SK-N-SH (cell line): ENCODE results near the gene ARMC3. TPM values are rescaled to one million over a fixed set of nuclear protein-coding genes. Genes with fewer than 3 reads are reported as not detected.
"Not testable (repeated sequence)": the region's sequence is repeated elsewhere in the genome, so short reads cannot be mapped to it uniquely, and the experiment has no call there.

Source experiments
- CTCF ChIA-PET: fragments of 300-600, 350-600 bp; formaldehyde crosslinking; extraction: SDS; loops from one replicate; lab custom pipeline; 2021; lab: Yijun Ruan, JAX
- POLR2A ChIA-PET: fragments of 350-600 bp; sonication (Branson Sonifier 250); formaldehyde crosslinking; extraction: SDS; loops from one replicate; lab custom pipeline; 2020; ENCODE audit warnings: antibody characterized with exemption, inconsistent platforms; lab: Yijun Ruan, JAX
- DNase-seq: peaks from one replicate; pipeline ENCODE4 v3.0.0; 2012
- H2AFZ ChIP-seq: fragments of 200-600 bp; sonication (generic); 2 replicates; pipeline ENCODE4 v1.8.1; 2016; ENCODE audit warnings: antibody characterized with exemption, mild to moderate bottlenecking, low read depth
- H3F3A ChIP-seq: fragments of 200-600 bp; sonication (generic); replicated peaks from 2 replicates; pipeline ENCODE3; 2016; ENCODE audit warnings: antibody characterized with exemption, mild to moderate bottlenecking; ENCODE audit not compliant: insufficient read depth
- H3K27ac ChIP-seq, 2 experiments: fragments of 200-500 bp in 1 of 2; fragments of 200-600 bp in 1 of 2; sonication (Bioruptor generic) in 1 of 2; sonication (generic), shearing (Covaris generic) in 1 of 2; 2 replicates each; pipeline versions ENCODE4 v1.5.1 to v1.6.1; 2014 to 2016; ENCODE audit warnings: low read depth in 2 of 2, inconsistent platforms in 1 of 2, low read length in 1 of 2, mild to moderate bottlenecking in 1 of 2, mixed read lengths in 1 of 2
- H3K27me3 ChIP-seq: fragments of 200-600 bp; sonication (generic), shearing (Covaris generic); 2 replicates; pipeline ENCODE4 v1.6.1; 2016; ENCODE audit warnings: mixed run types; ENCODE audit not compliant: insufficient read depth
- H3K36me3 ChIP-seq, 2 experiments: fragments of 200-500 bp in 1 of 2; fragments of 200-600 bp in 1 of 2; sonication (Bioruptor generic) in 1 of 2; sonication (generic) in 1 of 2; replicated peaks in 1 of 2; 2 replicates each; pipeline versions ENCODE3 to v1.5.1; 2014 to 2016; ENCODE audit warnings: low read length in 1 of 2, mild to moderate bottlenecking in 1 of 2; ENCODE audit not compliant: insufficient read depth in 2 of 2, control insufficient read depth in 1 of 2
- H3K4me1 ChIP-seq, 2 experiments: fragments of 200-500 bp in 1 of 2; fragments of 200-600 bp in 1 of 2; sonication (Bioruptor generic) in 1 of 2; sonication (generic), shearing (Covaris generic) in 1 of 2; 2 replicates each; pipeline versions ENCODE4 v1.5.1 to v1.6.1; 2014 to 2016; ENCODE audit warnings: low read depth in 1 of 2, low read length in 1 of 2, mixed run types in 1 of 2; ENCODE audit not compliant: insufficient read depth in 2 of 2, control insufficient read depth in 1 of 2
- H3K4me2 ChIP-seq: fragments of 200-600 bp; sonication (generic), shearing (Covaris generic); 2 replicates; pipeline ENCODE4 v1.6.1; 2017; ENCODE audit warnings: mixed run types
- H3K4me3 ChIP-seq, 2 experiments: fragments of 200-500 bp in 1 of 2; fragments of 200-600 bp in 1 of 2; sonication (Bioruptor generic) in 1 of 2; sonication (generic), shearing (Covaris generic) in 1 of 2; 2 replicates each; pipeline versions ENCODE4 v1.5.1 to v1.8.1; 2014 to 2016; ENCODE audit warnings: low read depth in 2 of 2, inconsistent platforms in 1 of 2, low read length in 1 of 2, mild to moderate bottlenecking in 1 of 2, mixed read lengths in 1 of 2, moderate library complexity in 1 of 2
- H3K79me2 ChIP-seq: fragments of 200-600 bp; sonication (generic); 2 replicates; pipeline ENCODE4 v1.8.1; 2017; ENCODE audit warnings: mild to moderate bottlenecking; ENCODE audit not compliant: insufficient read depth
- H3K9ac ChIP-seq: fragments of 200-600 bp; sonication (generic); 2 replicates; pipeline ENCODE4 v1.6.1; 2017; ENCODE audit warnings: mixed run types
- H3K9me2 ChIP-seq: fragments of 200-600 bp; sonication (generic); 2 replicates; pipeline ENCODE4 v1.6.1; 2017; ENCODE audit warnings: mixed run types
- H3K9me3 ChIP-seq: fragments of 200-600 bp; sonication (generic); 2 replicates; pipeline ENCODE4 v1.6.1; 2017; ENCODE audit warnings: mixed run types, mild to moderate bottlenecking, moderate library complexity
- H4K20me1 ChIP-seq: fragments of 200-600 bp; sonication (generic); 2 replicates; pipeline ENCODE4 v1.6.1; 2017; ENCODE audit warnings: mild to moderate bottlenecking, mixed run types; ENCODE audit not compliant: insufficient read depth
- ELF1 ChIP-seq: IDR thresholded peaks from 2 replicates; pipeline ENCODE4 v1.4.0; 2012
- EZH2phosphoT487 ChIP-seq: fragments of 200-600 bp; sonication (generic); IDR thresholded peaks from 2 replicates; pipeline ENCODE4 v1.6.1; 2017; ENCODE audit warnings: low read depth, mixed run types, mild to moderate bottlenecking, antibody characterized with exemption, moderate library complexity, borderline replicate concordance
- GABPA ChIP-seq: IDR thresholded peaks from 2 replicates; pipeline ENCODE4 v1.4.0; 2012; ENCODE audit warnings: low read depth, mild to moderate bottlenecking
- JUND ChIP-seq: IDR thresholded peaks from 2 replicates; pipeline ENCODE4 v1.4.0; 2012
- MXI1 ChIP-seq: IDR thresholded peaks from 2 replicates; pipeline ENCODE4 v1.6.1; 2012; ENCODE audit warnings: mild to moderate bottlenecking, low read depth, low read length, improper control_type of control experiment
- NFIC ChIP-seq: IDR thresholded peaks from 2 replicates; pipeline ENCODE4 v1.4.0; 2012; ENCODE audit warnings: borderline replicate concordance
- RXRA ChIP-seq: IDR thresholded peaks from 2 replicates; pipeline ENCODE4 v1.4.0; 2012; ENCODE audit warnings: low read depth, mild to moderate bottlenecking, borderline replicate concordance
- SIN3A ChIP-seq: IDR thresholded peaks from 2 replicates; pipeline ENCODE4 v1.6.1; 2012; ENCODE audit warnings: low read depth, mild to moderate bottlenecking, low read length, moderate library complexity, borderline replicate concordance
- USF1 ChIP-seq: IDR thresholded peaks from 2 replicates; pipeline ENCODE4 v1.4.0; 2012; ENCODE audit warnings: low read depth, borderline replicate concordance
- USF2 ChIP-seq: fragments of 150-350 bp; IDR thresholded peaks from 2 replicates; pipeline ENCODE4 v1.6.1; 2017; ENCODE audit warnings: antibody characterized with exemption, low read length, low read depth, borderline replicate concordance
- WGBS: methylation state at CpG from one replicate; pipeline ENCODE4 v1.1.6; 2017; ENCODE audit warnings: low lambda C conversion rate; 5-methylcytosine and 5-hydroxymethylcytosine counted together
- polyA plus RNA-seq, 3 experiments: library from polyadenylated mRNA; depleted of rRNA; stranded (reverse); fragments of >200 nt; gene quantifications; 2 replicates each; pipeline ENCODE4 v1.2.3, GENCODE V29; 2012
- TF ChIP-seq, protein P1 (sequence below): IDR thresholded peaks from 2 replicates; pipeline ENCODE4 v1.4.0; 2012; ENCODE audit warnings: low read depth, borderline replicate concordance
- TF ChIP-seq, protein P2 (sequence below): fragments of 150-350 bp; IDR thresholded peaks from 2 replicates; pipeline ENCODE4 v1.6.1; 2016; ENCODE audit warnings: mild to moderate bottlenecking, low read depth, low read length

Gene ARMC3
- polyA plus RNA-seq, 1 of the 3 experiments (the other 2 are of a cell fraction), result not detected

DNA sequence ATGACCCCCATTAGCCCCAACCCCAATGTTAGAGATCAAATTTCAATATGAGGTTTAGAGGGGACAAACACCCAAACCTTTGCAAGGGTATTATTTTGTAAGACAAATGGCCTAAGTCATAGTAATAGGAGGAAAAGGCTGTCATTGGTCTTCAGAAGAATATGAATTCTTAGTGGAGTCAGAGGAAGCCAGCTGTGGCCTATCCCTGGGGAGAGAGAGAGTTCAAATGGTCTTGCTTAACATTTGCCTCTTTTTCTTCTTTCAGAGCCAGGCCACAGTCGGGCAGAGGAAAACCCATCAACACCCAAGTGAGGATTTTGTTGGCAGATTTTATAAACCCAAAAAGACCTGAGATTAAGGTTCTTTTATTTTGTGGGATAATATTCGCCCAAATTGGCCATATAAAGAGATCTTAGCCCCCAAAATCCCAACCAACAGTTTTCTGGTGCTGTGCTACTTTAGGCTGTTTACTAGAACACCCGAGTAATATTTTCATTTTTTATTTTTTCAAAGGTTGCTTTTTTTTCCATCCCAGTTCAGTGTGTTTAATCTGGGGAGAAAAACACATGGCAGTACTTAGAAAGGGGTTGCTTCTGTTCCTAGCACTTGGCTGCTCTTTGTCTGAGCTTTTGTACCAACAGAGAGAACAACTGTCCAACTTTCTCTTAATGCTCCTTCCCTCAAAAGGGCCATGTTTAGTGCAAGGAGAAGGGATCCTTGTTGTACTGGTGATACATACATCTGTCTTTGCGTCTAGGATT lies 26.8 kb upstream of the ARMC3 start:
- no peak for DNase-seq
- no peaks in the 10 kb centered on the region for H3K9me3 ChIP-seq
- H3K4me3 ChIP-seq, result no peak overlapping the region
- no peaks in the 10 kb centered on the region for H3K27me3 ChIP-seq
- WGBS, result 28% methylated on average over 4 of the region's 4 CpGs
- no peaks in the 10 kb centered on the region for H3K9me2 ChIP-seq
- TF ChIP-seq EZH2phosphoT487 (no peak), SIN3A (no peak), USF2 (no peak), GABPA (no peak), ELF1 (no peak)
- TF ChIP-seq, protein P1, sequence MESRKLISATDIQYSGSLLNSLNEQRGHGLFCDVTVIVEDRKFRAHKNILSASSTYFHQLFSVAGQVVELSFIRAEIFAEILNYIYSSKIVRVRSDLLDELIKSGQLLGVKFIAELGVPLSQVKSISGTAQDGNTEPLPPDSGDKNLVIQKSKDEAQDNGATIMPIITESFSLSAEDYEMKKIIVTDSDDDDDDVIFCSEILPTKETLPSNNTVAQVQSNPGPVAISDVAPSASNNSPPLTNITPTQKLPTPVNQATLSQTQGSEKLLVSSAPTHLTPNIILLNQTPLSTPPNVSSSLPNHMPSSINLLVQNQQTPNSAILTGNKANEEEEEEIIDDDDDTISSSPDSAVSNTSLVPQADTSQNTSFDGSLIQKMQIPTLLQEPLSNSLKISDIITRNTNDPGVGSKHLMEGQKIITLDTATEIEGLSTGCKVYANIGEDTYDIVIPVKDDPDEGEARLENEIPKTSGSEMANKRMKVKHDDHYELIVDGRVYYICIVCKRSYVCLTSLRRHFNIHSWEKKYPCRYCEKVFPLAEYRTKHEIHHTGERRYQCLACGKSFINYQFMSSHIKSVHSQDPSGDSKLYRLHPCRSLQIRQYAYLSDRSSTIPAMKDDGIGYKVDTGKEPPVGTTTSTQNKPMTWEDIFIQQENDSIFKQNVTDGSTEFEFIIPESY, result no peak
- no peak overlapping the region for H3K4me2 ChIP-seq
- ChIA-PET CTCF (no interaction called here), POLR2A (no interaction called here)
- no peak overlapping the region for H3K9ac ChIP-seq
- no peaks in the 10 kb centered on the region for H4K20me1 ChIP-seq
- no peaks in the 10 kb centered on the region for H3K4me1 ChIP-seq
- H2AFZ ChIP-seq, result no peak overlapping the region
- H3F3A ChIP-seq, result no peaks in the 10 kb centered on the region
- H3K36me3 ChIP-seq, result no peaks in the 10 kb centered on the region
- H3K27ac ChIP-seq, result no peak overlapping the region
- H3K79me2 ChIP-seq, result no peaks in the 10 kb centered on the region

DNA sequence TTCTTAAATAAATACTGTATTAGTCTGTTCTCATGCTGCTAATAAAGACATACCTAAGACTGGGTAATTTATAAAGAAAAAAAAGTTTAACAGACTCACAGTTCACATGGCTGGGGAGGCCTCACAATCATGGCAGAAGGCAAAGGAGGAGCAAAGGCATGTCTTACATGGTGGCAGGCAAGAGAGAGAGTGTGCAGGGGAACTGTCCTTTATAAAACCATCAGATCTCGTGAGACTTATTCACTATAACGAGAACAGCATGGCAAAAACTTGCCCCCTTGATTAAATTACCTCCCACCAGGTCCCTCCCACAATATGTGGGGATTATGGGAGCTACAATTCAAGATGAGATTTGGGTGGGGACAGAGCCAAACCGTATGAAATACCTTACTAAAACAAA lies 25.7 kb upstream of the ARMC3 start:
- H3K79me2 ChIP-seq, H3F3A ChIP-seq, H3K9me3 ChIP-seq, H3K4me2 ChIP-seq, H3K4me3 ChIP-seq, H3K27ac ChIP-seq, H3K9me2 ChIP-seq, H3K9ac ChIP-seq, POLR2A ChIA-PET, H3K36me3 ChIP-seq, H3K27me3 ChIP-seq, DNase-seq, H4K20me1 ChIP-seq, H3K4me1 ChIP-seq, H2AFZ ChIP-seq, CTCF ChIA-PET: not testable (repeated sequence)
- WGBS, result 19% methylated on average over 3 of the region's 3 CpGs

GRCh38 chr10:22903694-22904093 lies 24.2 kb upstream of the ARMC3 start:
- no peaks in the 10 kb centered on the region for H3F3A ChIP-seq
- H3K4me1 ChIP-seq, result no peaks in the 10 kb centered on the region
- no peak overlapping the region for H3K4me3 ChIP-seq
- no peak overlapping the region for H3K4me2 ChIP-seq
- no peaks in the 10 kb centered on the region for H4K20me1 ChIP-seq
- DNase-seq, result no peak
- H3K79me2 ChIP-seq, result no peaks in the 10 kb centered on the region
- 24% methylated on average over 1 of the region's 1 CpG for WGBS
- no peak overlapping the region for H2AFZ ChIP-seq
- H3K27ac ChIP-seq, result no peak overlapping the region
- TF ChIP-seq NFIC (no peak), SIN3A (no peak), EZH2phosphoT487 (no peak), JUND (no peak), USF1 (no peak), MXI1 (no peak), RXRA (no peak)
- TF ChIP-seq, protein P2, sequence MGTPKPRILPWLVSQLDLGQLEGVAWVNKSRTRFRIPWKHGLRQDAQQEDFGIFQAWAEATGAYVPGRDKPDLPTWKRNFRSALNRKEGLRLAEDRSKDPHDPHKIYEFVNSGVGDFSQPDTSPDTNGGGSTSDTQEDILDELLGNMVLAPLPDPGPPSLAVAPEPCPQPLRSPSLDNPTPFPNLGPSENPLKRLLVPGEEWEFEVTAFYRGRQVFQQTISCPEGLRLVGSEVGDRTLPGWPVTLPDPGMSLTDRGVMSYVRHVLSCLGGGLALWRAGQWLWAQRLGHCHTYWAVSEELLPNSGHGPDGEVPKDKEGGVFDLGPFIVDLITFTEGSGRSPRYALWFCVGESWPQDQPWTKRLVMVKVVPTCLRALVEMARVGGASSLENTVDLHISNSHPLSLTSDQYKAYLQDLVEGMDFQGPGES, result no peak
- no peaks in the 10 kb centered on the region for H3K9me3 ChIP-seq
- no peaks in the 10 kb centered on the region for H3K36me3 ChIP-seq
- H3K27me3 ChIP-seq, result no peaks in the 10 kb centered on the region
- POLR2A ChIA-PET, result no interaction called here
- no peaks in the 10 kb centered on the region for H3K9me2 ChIP-seq
- no peak overlapping the region for H3K9ac ChIP-seq
- CTCF ChIA-PET, result no interaction called here
